Measurements from ENCODE around the gene MGME1. TPM values are rescaled to one million over a fixed set of nuclear protein-coding genes. Genes with fewer than 3 reads are reported as not detected.

The MGME1 gene
- total and polyA plus RNA-seq, 2 experiments from 2014 or later, result 5.6 to 10.4 TPM

GRCh38 chr20:17946572-17947473, 22.0 kb upstream of the MGME1 start:
- peaks cover 96% of the 10 kb centered on the region for H3K36me3 ChIP-seq (ENCODE audit: low read depth)
- no peak overlapping the region for H2AFZ ChIP-seq
- H3K27ac ChIP-seq, result no peak overlapping the region
- no peak overlapping the region for H3K4me3 ChIP-seq
- H3K4me1 ChIP-seq (ENCODE audit: insufficient read depth), result no peaks in the 10 kb centered on the region
- no peak overlapping the region for H3K4me2 ChIP-seq (ENCODE audit: unreplicated experiment)
- H3K9ac ChIP-seq, result no peak overlapping the region
- H3F3A ChIP-seq (ENCODE audit: insufficient read depth), result peaks cover 43% of the 10 kb centered on the region
- peaks cover 3% of the 10 kb centered on the region; the same call in 1 of the 2 replicates for H4K20me1 ChIP-seq (ENCODE audit: insufficient read depth)
- 88 to 94% methylated on average over 6 of the region's 6 CpGs for WGBS, 2 experiments (ENCODE audit: low coverage in 1 of 2, low lambda C conversion rate in 2 of 2, missing lambda C conversion rate in 2 of 2)
- no peak for DNase-seq
- no peak for TF ChIP-seq EZH2phosphoT487 (IDR thresholded peaks at IDR 0.05; ENCODE audit: insufficient read depth, low read depth)
- no peak for TF ChIP-seq EZH2 (IDR thresholded peaks at IDR 0.05; ENCODE audit: insufficient read depth, poor library complexity, severe bottlenecking)
- no peaks in the 10 kb centered on the region for H3K9me3 ChIP-seq (ENCODE audit: low read depth)
- H3K79me2 ChIP-seq (ENCODE audit: insufficient read depth), result peaks cover 65% of the 10 kb centered on the region
- H3K9me2 ChIP-seq (ENCODE audit: insufficient read depth), result no peaks in the 10 kb centered on the region
- no peaks in the 10 kb centered on the region for H3K27me3 ChIP-seq (replicated peaks; ENCODE audit: insufficient read depth)
- in situ Hi-C loops (cut with MboI), result no loop called here

GRCh38 chr20:17947474-17947815, 21.4 kb upstream of the MGME1 start:
- Histone ChIP-seq H3K27ac (no peak overlapping the region), H2AFZ (no peak overlapping the region), H3K9me3 (ENCODE audit: low read depth) (no peaks in the 10 kb centered on the region), H3K4me1 (ENCODE audit: insufficient read depth) (no peaks in the 10 kb centered on the region), H3K9ac (no peak overlapping the region), H3K9me2 (ENCODE audit: insufficient read depth) (no peaks in the 10 kb centered on the region), H3K4me3 (no peak overlapping the region), H4K20me1 (ENCODE audit: insufficient read depth) (peaks cover 3% of the 10 kb centered on the region; the same call in 1 of the 2 replicates), H3K36me3 (ENCODE audit: low read depth) (peaks cover 96% of the 10 kb centered on the region), H3K4me2 (ENCODE audit: unreplicated experiment) (no peak overlapping the region), H3F3A (ENCODE audit: insufficient read depth) (peaks cover 36% of the 10 kb centered on the region), H3K27me3 (replicated peaks; ENCODE audit: insufficient read depth) (no peaks in the 10 kb centered on the region), H3K79me2 (ENCODE audit: insufficient read depth) (peaks cover 71% of the 10 kb centered on the region)
- no peak for TF ChIP-seq EZH2phosphoT487 (IDR thresholded peaks at IDR 0.05; ENCODE audit: insufficient read depth, low read depth)
- no peak for TF ChIP-seq EZH2 (IDR thresholded peaks at IDR 0.05; ENCODE audit: insufficient read depth, poor library complexity, severe bottlenecking)
- in situ Hi-C loops (cut with MboI), result no loop called here
- 60 to 68% methylated on average over 5 of the region's 5 CpGs for WGBS, 2 experiments (ENCODE audit: low coverage in 1 of 2, low lambda C conversion rate in 2 of 2, missing lambda C conversion rate in 2 of 2)
- DNase-seq, result no peak

GRCh38 chr20:17948442-17948841, 20.4 kb upstream of the MGME1 start:
- no peaks in the 10 kb centered on the region for H3K9me2 ChIP-seq (ENCODE audit: insufficient read depth)
- peaks cover 3% of the 10 kb centered on the region; the same call in 1 of the 2 replicates for H4K20me1 ChIP-seq (ENCODE audit: insufficient read depth)
- H3K9ac ChIP-seq, result no peak overlapping the region
- H3F3A ChIP-seq (ENCODE audit: insufficient read depth), result peaks cover 30% of the 10 kb centered on the region
- H3K79me2 ChIP-seq (ENCODE audit: insufficient read depth), result peaks cover 81% of the 10 kb centered on the region
- in situ Hi-C loops (cut with MboI), result no loop called here
- 98 to 100% methylated on average over 2 of the region's 2 CpGs for WGBS, 2 experiments (ENCODE audit: low coverage in 1 of 2, low lambda C conversion rate in 2 of 2, missing lambda C conversion rate in 2 of 2)
- no peak overlapping the region; the same call in 1 of the 2 replicates for H3K27ac ChIP-seq
- DNase-seq, result no peak
- no peak overlapping the region for H3K4me3 ChIP-seq
- H3K4me1 ChIP-seq (ENCODE audit: insufficient read depth), result no peaks in the 10 kb centered on the region
- H3K27me3 ChIP-seq (replicated peaks; ENCODE audit: insufficient read depth), result no peaks in the 10 kb centered on the region
- H3K36me3 ChIP-seq (ENCODE audit: low read depth), result peaks cover 96% of the 10 kb centered on the region
- no peak for TF ChIP-seq EZH2phosphoT487 (IDR thresholded peaks at IDR 0.05; ENCODE audit: insufficient read depth, low read depth)
- TF ChIP-seq EZH2 (IDR thresholded peaks at IDR 0.05; ENCODE audit: insufficient read depth, poor library complexity, severe bottlenecking), result no peak
- H2AFZ ChIP-seq, result no peak overlapping the region
- H3K4me2 ChIP-seq (ENCODE audit: unreplicated experiment), result no peak overlapping the region
- H3K9me3 ChIP-seq (ENCODE audit: low read depth), result no peaks in the 10 kb centered on the region

GRCh38 chr20:17949899-17950298, 18.9 kb upstream of the MGME1 start:
- H3K9me2 ChIP-seq (ENCODE audit: insufficient read depth), result no peaks in the 10 kb centered on the region
- peaks cover 30% of the 10 kb centered on the region for H3F3A ChIP-seq (ENCODE audit: insufficient read depth)
- no peak overlapping the region for H2AFZ ChIP-seq
- H3K36me3 ChIP-seq (ENCODE audit: low read depth), result peaks cover 99% of the 10 kb centered on the region
- peaks cover 3% of the 10 kb centered on the region; the same call in 1 of the 2 replicates for H4K20me1 ChIP-seq (ENCODE audit: insufficient read depth)
- in situ Hi-C loops (cut with MboI), result no loop called here
- H3K79me2 ChIP-seq (ENCODE audit: insufficient read depth), result peaks cover 95% of the 10 kb centered on the region
- H3K9ac ChIP-seq, result no peak overlapping the region
- no peak for DNase-seq
- H3K9me3 ChIP-seq (ENCODE audit: low read depth), result no peaks in the 10 kb centered on the region
- TF ChIP-seq EZH2 (IDR thresholded peaks at IDR 0.05; ENCODE audit: insufficient read depth, poor library complexity, severe bottlenecking), result no peak
- TF ChIP-seq EZH2phosphoT487 (IDR thresholded peaks at IDR 0.05; ENCODE audit: insufficient read depth, low read depth), result no peak
- no peak overlapping the region for H3K27ac ChIP-seq
- no peaks in the 10 kb centered on the region for H3K4me1 ChIP-seq (ENCODE audit: insufficient read depth)
- H3K27me3 ChIP-seq (replicated peaks; ENCODE audit: insufficient read depth), result no peaks in the 10 kb centered on the region
- H3K4me2 ChIP-seq (ENCODE audit: unreplicated experiment), result no peak overlapping the region
- WGBS, 2 experiments (ENCODE audit: low coverage in 1 of 2, low lambda C conversion rate in 2 of 2, missing lambda C conversion rate in 2 of 2), result 96 to 99% methylated on average over 4 of the region's 4 CpGs
- H3K4me3 ChIP-seq, result no peak overlapping the region
